UCSD-AML1 (cell line): ENCODE data around the gene DNAJA1.
"Not testable (repeated sequence)": the region's sequence is repeated elsewhere in the genome, so short reads cannot be mapped to it uniquely, and the experiment has no call there.

Experiments
- DNase-seq: peaks from one replicate; lab custom pipeline; 2025; ENCODE audit not compliant: unreplicated experiment; lab: John Stamatoyannopoulos, UW

The DNAJA1 gene

GRCh38 chr9:33080534-33080933 lies 55.5 kb downstream of the DNAJA1 start:
- DNase-seq, result no peak

- peak; percentile 66 for DNase-seq
Observed at GRCh38 chr9:33081128-33081851, 56.2 kb downstream of the DNAJA1 start.

- DNase-seq, result no peak
Observed at GRCh38 chr9:33082128-33082527, 57.1 kb downstream of the DNAJA1 start.

- no peak for DNase-seq
Observed at GRCh38 chr9:33082538-33083326, 57.7 kb downstream of the DNAJA1 start.

- not testable (repeated sequence) for DNase-seq
Observed at GRCh38 chr9:33085672-33086071, 60.6 kb downstream of the DNAJA1 start.
